Spleen (tissue), 7 donors: Measurements from ENCODE around the gene NSD1.

Experiments
- POLR2A ChIP-seq, 3 donors: fragments of 450-650 bp; IDR thresholded peaks; one replicate each; pipeline ENCODE4 v1.5.1; 2017; ENCODE audit warnings: antibody characterized with exemption in 3 of 3, mild to moderate bottlenecking in 1 of 3
- POLR2AphosphoS5 ChIP-seq, 3 donors: sonication (generic); formaldehyde crosslinking; IDR thresholded peaks; one replicate each; pipeline ENCODE4 v1.5.1; 2017; ENCODE audit warnings: antibody characterized with exemption in 3 of 3
- TF ChIP-seq, protein P1 (sequence below), 11 experiments: fragments of 200-600 bp in 7 of 11; fragments of 450-650 bp in 4 of 11; sonication (generic) in 4 of 11; IDR thresholded peaks in 8 of 11; conservative IDR thresholded peaks in 3 of 11; 1 replicate in 7 of 11; 2 replicates in 4 of 11; pipeline versions ENCODE4 v1.4.0 to v1.8.0; 2016 to 2021; ENCODE audit warnings: antibody characterized with exemption in 11 of 11, inconsistent platforms in 4 of 11, mild to moderate bottlenecking in 1 of 11
- donor health status: DM: no; HTN: no; CAD: no; lungs with moderate emphysema.
- donor health status: DM: no; HTN: no; CAD: no.
- donor health status: DM: no; HTN: no; CAD: no.

DNA sequence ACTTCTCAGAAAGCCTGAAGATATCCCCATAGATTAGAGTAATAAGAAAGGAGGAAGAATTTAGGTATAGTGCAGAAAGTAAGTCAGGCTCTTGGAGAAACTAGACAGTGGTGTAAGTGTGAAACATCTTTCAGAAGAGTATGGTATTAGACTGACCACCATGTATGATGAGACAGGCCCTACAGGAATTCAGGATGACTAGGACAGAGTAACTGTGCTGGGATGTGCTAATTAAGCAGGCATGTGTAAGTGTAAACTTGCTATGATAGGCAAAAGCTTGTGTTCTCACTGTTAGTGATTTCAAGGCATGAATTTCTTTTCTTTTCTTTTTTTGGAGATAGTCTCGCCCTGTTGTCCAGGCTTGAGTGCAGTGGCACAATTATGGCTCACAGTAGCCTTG is 99.2 kb downstream of the NSD1 start:
- TF ChIP-seq, protein P1, sequence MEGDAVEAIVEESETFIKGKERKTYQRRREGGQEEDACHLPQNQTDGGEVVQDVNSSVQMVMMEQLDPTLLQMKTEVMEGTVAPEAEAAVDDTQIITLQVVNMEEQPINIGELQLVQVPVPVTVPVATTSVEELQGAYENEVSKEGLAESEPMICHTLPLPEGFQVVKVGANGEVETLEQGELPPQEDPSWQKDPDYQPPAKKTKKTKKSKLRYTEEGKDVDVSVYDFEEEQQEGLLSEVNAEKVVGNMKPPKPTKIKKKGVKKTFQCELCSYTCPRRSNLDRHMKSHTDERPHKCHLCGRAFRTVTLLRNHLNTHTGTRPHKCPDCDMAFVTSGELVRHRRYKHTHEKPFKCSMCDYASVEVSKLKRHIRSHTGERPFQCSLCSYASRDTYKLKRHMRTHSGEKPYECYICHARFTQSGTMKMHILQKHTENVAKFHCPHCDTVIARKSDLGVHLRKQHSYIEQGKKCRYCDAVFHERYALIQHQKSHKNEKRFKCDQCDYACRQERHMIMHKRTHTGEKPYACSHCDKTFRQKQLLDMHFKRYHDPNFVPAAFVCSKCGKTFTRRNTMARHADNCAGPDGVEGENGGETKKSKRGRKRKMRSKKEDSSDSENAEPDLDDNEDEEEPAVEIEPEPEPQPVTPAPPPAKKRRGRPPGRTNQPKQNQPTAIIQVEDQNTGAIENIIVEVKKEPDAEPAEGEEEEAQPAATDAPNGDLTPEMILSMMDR (IDR thresholded peaks at IDR 0.05 in 8 of 11, conservative IDR thresholded peaks at IDR 0.05 in 3 of 11) = no peak
- TF ChIP-seq POLR2A (IDR thresholded peaks at IDR 0.05) (no peak), POLR2AphosphoS5 (IDR thresholded peaks at IDR 0.05) (no peak)
